ENCODE measurements around the gene PEA15.

PEA15 gene, protein sequence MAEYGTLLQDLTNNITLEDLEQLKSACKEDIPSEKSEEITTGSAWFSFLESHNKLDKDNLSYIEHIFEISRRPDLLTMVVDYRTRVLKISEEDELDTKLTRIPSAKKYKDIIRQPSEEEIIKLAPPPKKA

DNA sequence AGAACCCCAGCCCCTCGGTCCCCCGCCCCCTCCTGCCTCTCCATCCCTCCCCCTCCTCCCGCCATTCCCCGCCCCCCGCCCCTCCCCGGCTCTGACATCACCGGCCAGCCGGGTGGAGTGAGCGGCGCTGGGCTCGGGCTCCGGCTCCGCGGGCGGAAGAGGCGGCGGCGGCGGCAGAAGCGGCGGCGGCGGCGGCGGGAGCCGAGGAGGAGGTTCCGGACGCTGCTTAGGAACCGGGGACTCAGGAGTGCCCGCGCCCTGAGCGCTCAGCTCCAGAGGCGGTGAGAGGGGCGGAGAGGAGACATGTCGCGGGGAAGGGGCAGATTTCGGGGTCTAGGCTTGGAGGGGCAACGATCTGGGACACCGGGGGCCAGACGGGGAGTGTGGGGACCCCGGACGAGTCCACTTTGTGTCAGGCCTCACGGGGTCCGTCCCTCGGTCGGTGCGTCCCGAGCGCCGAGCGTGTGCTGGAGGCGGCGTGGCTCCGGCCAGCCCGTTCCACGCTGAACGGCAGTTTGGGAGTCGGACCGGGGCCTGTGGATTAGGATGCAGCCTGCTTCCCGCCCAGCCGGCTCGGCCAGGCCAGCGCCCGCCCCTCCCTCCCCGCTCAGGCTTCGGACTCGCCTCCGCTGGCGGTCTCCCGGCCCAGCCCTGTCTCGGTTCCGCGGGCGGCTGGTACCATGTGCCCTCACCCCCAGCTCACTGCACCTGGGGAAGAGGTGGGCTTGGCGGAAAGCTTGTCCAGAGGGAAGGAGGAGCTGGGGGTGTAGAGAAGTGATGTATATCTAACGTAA, at the start of gene PEA15:
Gene PEA15, plus strand, starts transcription at position 143 of the 794 bp plus-strand sequence. CDS start 6,161 bp downstream, outside the sequence.
- peak; percentile 36 for DNase-seq

DNA sequence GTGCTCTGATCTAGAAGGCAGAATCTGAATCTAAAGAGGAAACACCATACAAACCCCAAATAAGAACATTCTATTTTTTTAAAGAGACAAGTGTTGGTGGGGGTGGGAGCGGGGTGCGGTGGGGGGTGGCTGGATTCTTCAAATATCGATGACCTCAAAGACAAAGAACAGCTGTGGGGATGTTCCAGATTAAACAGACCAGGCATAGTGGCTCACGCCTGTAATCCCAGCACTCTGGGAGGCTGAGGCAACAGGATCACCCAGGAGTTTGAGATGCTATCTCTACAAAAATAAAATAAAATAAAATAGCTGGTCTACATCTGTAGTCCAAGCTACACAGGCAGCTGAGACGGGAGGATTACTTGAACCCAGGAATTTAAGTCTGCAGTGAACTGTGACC, 48.8 kb upstream of the PEA15 start:
- DNase-seq: no peak

DNA sequence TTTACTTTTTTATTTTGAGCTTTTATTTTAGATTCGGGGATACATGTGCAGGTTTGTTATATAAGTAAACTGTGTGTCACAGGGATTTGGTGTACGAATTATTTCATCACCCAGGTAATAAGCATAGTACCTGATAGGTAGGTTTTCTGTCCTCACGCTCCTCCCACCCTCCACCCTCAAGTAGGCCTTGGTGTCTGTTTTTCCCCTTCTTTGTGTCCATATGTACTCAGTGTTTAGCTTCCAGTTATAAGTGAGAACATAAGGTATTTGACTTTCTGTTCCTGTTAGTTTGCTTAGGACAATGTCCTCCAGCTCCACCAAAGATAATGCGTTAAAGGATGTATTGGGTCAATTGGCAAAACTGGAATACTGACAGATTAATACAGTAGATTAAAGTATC, 48.0 kb upstream of the PEA15 start:
- no peak for DNase-seq

DNA sequence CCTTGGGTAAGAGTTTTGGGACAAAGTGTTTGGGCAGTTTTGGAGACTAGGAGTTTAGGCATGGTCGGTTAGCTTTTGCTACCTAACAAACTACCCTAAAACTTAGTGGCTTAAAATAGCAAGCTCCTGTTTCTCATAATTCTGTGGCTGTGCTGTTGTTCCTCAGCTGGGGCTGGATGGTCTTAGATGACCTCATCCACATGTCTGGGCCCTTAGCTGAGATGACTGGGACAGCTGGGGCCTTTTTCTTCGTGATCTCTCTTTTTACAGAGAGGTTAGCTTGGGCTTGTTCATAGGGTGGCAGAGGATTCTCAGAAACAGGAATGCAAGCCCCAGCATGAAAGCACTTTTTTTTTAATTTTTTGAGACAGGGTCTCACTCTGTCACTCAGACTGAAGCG, 47.2 kb upstream of the PEA15 start:
- no peak for DNase-seq

DNA sequence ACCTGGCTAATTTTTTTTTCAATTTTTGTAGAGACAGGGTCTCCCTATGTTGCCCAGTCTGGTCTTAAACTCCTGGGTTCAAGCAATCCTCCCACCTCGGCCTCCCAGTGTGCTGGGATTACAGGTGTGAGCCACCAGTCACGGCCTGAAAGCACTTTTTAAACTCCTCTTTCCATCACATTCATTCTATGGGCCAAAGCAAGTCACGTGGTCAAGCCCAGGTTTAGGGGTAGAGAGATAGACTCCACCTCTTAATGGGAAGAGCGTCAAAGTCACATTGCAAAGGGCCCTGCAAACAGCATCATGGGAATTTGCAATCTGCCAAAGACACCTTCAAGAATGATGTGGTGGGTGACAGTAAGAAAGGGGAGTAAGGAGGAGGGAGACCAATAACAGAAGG, 46.6 kb upstream of the PEA15 start:
- DNase-seq: no peak

DNA sequence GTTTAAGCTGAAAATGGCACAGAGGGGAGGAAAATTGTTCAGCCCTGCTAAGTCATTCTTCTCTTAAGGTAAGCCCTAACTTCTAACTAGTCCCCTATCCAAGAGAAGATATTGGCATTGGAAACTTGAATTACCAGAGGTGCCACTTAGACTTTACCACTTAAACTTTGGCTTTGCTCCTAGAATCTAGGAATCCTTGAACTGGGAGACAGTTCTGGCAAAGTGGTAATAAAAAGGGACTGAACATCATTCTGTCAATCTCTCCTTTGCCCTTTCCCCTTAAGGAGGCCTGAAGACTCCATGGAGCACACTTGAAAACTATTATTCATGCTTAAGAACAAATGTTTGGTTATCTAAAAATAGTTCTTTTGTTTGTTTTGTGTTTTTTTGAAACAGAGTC, 45.3 kb upstream of the PEA15 start:
- DNase-seq: no peak

DNA sequence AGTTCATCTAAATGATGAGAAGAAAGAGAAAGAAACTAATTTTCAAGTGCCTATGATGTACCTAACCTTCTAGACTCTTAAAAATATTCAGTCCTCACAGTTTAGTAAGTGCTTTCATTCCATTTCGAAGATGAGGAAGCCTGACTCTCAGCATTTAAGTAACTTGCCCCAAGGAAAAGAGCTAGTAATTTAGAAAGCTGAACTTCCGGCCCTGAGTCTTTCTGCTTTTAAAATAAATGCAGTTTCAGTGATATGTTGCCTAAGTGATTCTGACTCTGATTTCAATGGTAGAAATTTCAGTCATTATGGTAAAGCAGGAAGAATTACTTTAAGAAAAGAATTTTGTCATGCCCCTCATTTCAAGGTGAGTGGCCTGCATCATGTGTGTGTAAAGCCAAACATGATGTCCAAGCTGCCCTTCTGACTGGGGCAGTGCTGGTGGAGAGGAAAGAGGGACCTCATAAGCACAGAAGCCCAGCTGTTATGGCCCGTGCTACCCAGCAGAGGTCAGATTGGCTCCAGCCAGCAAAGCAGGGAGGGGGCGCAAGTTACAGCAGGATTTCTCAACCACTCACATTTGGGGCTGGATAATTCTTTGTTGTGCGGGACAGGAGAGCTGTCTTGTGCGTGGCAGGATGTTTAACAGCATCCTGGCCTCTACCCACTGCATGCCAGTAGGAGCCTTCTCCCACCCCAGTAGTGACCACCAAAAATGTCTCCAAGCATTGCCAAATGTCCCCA, 43.0 kb upstream of the PEA15 start:
- DNase-seq: no peak

DNA sequence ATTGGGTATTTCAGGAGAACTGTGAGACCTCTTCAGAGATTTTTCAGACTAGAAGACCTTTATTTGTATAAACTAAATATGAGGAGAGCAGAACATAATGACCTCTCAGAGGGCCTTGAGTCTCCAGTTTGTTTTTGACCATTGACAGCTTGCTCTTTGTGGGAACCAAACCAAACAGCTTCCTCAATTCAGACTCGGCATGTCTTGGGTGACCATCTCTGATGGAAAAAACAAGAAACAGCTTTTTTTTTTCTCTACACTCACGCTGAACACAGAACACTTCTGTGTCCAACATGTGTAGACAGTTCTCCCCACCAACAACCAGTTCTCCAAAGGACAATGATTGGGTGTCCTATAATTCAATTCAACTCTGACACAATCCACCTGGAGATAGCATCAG, 42.3 kb upstream of the PEA15 start:
- no peak for DNase-seq

DNA sequence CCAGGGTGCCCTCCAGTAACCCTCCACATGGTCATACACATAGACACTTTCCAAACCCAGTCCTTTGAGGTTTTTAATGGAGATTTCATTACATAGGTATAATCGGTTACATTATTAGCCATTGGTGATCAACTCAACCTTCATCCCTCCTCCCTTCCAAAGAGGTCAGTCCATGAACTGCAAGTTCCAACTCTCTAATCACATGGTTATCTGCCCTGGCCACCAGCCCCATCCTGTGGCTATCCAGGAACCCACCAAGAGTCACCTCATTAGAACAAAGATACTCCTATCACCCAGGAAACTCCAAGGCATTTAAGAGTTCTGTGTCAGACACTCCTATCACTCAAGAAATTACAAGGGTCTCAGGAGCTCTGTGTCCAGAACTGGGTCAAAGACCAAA, 41.6 kb upstream of the PEA15 start:
- no peak for DNase-seq

DNA sequence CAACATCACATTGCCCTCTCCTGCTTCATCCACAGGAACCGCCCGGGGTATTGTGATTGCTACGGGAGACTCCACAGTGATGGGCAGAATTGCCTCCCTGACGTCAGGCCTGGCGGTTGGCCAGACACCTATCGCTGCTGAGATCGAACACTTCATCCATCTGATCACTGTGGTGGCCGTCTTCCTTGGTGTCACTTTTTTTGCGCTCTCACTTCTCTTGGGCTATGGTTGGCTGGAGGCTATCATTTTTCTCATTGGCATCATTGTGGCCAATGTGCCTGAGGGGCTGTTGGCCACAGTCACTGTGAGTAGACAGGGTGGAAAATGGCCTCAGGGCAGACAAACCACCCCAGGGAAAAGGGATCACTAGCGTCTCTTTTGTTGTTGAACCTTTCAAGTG, 41.1 kb upstream of the PEA15 start:
- no peak for DNase-seq

DNA sequence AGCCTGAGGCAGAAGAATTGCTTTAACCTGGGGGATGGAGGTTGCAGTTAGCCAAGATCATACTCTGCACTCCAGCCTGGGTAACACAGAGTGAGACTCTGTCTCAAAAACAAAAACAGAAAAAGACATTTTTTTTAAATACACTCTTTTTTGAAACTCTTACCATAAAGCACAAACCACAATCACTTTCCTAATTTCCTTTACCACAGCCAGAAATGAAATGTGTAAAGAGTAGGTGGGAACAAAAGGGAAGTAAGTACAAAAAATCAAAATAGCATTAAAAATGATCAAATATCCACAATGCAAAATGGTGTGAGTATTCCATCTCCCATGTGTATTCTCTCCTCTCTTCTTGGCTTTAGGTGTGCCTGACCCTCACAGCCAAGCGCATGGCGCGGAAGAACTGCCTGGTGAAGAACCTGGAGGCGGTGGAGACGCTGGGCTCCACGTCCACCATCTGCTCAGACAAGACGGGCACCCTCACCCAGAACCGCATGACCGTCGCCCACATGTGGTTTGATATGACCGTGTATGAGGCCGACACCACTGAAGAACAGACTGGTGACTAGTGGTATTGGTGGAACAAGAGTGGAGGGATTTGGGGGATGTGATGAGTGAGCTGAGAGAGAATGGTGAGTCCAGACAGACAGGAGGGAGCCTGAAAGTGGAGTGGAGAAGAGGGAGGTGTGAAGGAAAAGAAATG, 38.9 kb upstream of the PEA15 start:
- DNase-seq: no peak

DNA sequence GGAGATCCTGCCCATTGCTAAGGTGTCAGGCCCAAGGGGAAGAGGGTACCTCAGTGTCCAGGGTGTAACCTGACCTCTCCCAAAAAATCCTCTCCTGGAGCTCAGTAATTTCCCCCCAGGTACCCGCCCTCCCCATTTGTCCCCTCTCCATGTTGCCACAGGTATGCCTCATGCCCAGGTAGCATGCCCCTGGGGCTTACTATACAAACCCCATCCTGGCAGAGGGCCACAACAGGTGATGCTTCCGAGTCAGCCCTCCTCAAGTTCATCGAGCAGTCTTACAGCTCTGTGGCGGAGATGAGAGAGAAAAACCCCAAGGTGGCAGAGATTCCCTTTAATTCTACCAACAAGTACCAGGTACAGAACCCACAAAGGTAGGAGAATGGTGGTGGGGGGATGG, 38.1 kb upstream of the PEA15 start:
- no peak for DNase-seq

DNA sequence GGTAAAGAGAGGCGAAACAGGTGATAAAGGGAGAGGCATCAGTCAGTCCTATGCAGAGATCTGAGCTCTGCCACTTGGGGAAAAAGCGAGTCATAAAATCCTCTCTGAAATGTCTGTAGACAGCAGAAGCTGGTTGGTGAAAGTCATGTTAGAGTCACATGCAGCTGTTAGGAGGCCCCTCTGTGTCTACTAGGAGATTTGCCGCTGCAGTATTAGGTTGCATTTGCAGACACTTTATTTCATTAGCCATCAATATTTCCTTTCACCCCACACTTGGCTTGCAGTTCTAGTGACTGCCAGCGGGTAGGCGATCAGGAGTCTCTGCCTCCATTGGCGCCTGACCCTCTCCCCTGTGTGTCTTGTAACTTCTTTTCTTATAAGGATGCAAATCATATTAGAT, 37.6 kb upstream of the PEA15 start:
- no peak for DNase-seq

DNA sequence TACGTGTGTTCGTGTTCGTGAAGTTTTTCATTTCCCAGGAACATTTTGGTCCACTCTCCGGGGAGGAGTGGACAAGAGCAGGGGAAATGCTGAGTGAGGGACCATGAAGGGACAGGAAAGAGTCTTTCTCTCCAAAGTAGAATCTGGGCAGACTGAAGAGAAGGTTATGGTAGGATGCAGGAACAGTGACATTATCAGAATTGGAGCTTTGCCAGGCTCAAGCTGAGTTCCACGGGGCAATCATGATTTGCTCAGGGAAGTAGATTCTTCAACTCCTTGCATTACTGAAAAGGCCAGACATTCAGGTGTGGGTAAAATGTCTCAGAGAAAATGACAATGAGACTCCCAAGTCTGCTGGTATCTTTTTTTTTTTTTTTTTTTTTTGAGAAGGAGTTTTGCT, 37.2 kb upstream of the PEA15 start:
- DNase-seq: no peak

DNA sequence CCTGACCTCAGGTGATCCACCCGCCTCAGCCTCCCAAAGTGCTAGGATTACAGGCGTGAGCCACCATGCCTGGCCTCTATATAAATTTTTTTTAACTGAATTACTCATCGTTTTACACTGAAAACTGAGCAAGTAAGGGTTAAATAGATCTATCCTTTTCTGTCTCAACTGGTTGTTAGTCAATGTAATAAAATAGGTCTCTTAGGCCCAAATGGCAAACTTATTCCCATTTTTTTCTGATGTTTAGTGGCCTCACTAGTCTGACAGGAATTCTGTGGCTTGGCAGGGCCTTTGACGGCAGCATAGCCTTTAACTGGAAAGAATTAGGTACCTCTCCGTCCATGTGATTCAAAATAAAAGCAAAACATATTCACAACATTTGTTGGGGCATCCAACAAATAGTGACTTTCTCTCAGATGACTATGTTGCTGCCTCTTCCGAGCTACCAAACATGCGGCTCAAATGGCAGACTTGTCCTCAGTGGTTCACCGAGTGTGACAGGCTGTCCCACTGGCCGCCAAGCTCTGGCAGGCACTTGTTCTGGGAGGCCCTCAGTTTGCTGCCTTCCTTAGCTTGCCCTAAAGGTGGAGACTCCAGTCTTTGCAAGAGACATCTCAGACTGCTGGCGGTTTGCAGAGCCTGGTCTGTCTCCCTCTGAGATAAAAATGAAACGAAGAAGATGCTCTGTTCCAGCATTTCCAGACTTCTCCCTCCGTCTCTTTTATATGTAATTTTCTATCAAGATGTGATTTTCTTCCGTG, 36.4 kb upstream of the PEA15 start:
- no peak for DNase-seq

DNA sequence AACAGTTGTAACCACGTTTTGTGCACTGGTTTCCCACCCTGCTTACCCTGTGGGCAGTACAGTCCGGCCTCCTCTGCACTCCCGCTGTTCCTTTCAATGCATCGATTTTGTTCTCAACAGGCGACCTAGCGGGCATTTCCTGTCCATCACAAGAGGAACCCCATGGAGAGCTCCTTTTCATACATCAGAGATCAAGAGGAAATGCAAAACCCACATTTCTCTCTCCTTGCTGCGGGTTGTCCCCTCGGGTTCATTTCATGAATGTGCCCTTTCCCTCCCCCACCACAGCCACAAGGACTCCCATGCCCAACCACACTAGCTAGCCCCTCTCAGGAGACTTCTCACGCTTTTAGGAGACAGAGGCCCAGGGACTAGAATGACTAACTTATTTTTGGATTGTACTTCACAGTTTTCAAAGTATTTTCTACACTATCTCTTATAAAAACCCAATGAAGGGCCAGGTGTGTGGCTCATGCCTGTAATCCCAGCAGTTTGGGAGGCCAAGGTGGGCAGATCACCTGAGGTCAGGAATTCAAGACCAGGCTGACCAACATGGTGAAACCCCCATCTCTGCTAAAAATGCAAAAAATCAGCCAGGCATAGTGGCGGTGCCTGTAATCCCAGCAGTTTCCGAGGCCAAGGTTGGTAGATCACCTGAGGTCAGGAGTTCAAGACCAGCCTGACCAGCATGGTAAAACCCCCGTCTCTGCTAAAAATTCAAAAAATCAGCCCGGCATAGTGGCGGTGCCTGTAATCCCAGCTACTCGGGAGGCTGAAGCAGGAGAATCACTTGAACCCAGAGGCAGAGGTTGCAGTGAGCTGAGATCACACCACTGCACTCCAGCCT, 35.4 kb upstream of the PEA15 start:
- peak; percentile 22 for DNase-seq

DNA sequence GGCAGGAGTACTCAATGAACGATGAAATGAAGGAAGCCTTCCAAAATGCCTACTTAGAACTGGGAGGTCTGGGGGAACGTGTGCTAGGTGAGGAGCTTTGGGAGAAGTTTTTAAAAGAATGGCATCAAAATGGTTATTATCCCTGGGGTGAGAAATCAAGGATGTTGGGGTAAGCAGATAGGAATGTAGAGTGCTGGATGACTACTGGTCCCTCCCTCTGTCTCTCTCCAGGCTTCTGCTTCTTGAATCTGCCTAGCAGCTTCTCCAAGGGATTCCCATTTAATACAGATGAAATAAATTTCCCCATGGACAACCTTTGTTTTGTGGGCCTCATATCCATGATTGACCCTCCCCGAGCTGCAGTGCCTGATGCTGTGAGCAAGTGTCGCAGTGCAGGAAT, 33.8 kb upstream of the PEA15 start:
- DNase-seq: no peak

DNA sequence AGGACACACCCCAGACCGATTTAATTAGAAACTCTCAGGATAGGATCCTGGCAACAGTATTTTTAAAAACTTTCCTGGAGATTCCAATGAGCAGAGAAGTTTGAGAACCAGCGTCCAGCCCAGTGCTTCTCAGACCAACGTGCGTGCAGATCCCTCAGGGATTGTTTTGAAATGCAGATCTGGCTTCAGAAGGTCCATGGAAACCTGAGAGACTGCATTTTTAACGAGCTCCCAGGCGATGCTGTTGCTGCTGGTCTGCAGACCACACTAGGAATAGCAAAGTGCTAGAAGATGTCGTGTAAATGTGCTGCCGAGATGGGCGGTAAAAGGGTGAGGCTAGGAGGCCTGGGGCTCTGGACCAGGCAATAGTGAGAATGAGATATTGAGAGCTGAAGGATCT, 33.2 kb upstream of the PEA15 start:
- DNase-seq: no peak

DNA sequence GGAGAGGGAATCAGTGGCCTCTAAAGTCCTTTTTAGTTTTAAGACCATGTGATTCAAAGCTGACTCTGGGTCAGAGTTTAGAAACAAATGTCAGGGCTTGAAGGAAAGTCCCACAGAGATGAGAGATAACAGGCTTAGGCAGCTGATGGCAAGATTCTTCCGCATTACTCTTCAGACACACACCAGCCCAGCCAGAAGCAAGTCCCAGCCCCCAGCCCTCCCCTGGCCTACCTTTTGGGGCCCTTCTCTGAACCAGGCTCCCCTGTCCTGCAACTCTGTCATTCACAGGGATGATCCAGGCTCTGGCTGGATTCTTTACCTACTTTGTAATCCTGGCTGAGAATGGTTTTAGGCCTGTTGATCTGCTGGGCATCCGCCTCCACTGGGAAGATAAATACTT, 28.0 kb upstream of the PEA15 start:
- no peak for DNase-seq

DNA sequence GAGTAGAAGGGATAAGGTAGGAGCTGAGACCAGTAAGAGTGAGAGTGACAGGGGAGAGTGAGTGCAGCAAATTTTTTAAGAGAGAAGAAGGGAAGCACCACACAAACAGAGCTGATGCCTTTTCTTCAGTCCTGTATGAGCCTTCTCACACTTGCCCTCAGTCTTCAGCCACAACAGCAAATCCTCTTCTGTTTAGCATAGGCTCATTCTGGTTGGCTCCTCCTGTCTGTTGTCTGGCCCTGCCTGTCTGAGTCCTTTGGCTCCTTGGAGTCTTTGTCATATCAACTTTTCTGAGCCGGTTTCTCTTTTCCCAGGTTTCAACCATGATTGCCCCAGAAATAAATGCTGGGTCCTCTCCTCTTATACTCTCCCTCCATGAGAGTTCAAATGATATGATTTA, 27.5 kb upstream of the PEA15 start:
- DNase-seq: no peak

DNA sequence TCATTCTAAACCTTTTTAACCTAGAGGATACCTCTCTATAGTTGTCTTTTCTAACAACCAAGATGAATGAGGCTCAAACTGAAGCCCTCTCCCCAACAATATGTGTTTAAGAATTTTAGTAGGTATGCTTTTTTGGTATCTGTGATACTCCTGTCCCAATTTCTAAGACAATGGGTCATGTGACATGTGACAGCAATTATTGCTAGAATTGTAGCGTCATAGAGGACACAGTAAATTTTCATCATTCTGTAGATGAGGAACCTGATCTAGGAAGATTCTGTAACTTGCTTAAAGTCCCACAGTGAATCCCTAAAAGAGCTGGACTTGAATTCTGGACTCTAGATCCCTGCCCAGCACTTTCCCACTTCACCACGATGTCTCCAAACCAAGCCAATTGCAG, 26.5 kb upstream of the PEA15 start:
- no peak for DNase-seq

DNA sequence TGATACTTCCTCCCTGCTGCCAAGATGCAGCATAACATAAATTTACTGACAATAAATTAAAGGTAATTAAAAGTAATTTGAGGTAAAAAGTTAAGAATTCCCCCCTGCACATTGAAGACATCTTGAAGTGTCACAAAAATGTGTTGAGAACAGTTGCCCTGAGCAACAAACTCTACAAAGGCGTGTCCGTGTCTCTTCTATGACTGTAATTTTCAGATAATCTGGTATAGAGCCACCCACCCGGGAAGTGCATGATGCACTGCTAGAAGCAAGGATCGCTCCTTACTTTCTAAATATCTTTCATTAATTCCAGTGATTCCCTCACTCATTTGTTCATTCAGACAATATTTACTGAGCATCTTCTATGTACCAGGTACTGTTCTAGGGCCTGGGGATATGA, 25.8 kb upstream of the PEA15 start:
- DNase-seq: no peak
